H1 (cell line): ENCODE results near the gene IFT43. TPM values are rescaled to one million over a fixed set of nuclear protein-coding genes. Genes with fewer than 3 reads are reported as not detected.

Experiments used
- CTCF ChIA-PET: fragments of 300-600 bp; sonication (Branson Sonifier 250); formaldehyde crosslinking; loops from one replicate; lab custom pipeline; 2021; ENCODE audit not compliant: partially characterized antibody; lab: Charles Lee
- POLR2A ChIA-PET: fragments of 300-600 bp; sonication (Branson Sonifier 250); formaldehyde crosslinking; loops from one replicate; lab custom pipeline; 2021; ENCODE audit warnings: inconsistent platforms; ENCODE audit not compliant: partially characterized antibody; lab: Charles Lee
- DNase-seq, 2 experiments: peaks; one replicate each; pipeline versions ENCODE4 v3.0.0 to v3.0.0-alpha.2; 2010 to 2022; ENCODE audit warnings: low spot score in 2 of 2, low read depth in 1 of 2, mixed read lengths in 1 of 2
- FAIRE-seq: peaks from 2 replicates; lab custom pipeline; 2011; peaks lifted over from hg19 to GRCh38; lab: Jason Lieb, UNC
- H2AFZ ChIP-seq: 2 replicates; pipeline ENCODE4 v1.8.1; 2012; ENCODE audit warnings: low read length, inconsistent platforms
- H2AK5ac ChIP-seq: 2 replicates; pipeline ENCODE4 v1.6.1; 2013; ENCODE audit warnings: low read depth, low read length
- H2BK120ac ChIP-seq: replicated peaks from 2 replicates; pipeline ENCODE3; 2013; ENCODE audit warnings: low read depth, low read length, inconsistent platforms
- H2BK12ac ChIP-seq: 2 replicates; pipeline ENCODE4 v1.6.1; 2013; ENCODE audit warnings: low read depth, low read length
- H2BK15ac ChIP-seq: 2 replicates; pipeline ENCODE4 v1.6.1; 2013; ENCODE audit warnings: low read length
- H2BK20ac ChIP-seq: 2 replicates; pipeline ENCODE4 v1.6.1; 2013; ENCODE audit warnings: low read length
- H2BK5ac ChIP-seq: 2 replicates; pipeline ENCODE4 v1.6.1; 2013; ENCODE audit warnings: low read depth, low read length
- H3K14ac ChIP-seq: 2 replicates; pipeline ENCODE4 v1.6.1; 2013; ENCODE audit warnings: inconsistent platforms; ENCODE audit not compliant: insufficient read length
- H3K18ac ChIP-seq: 2 replicates; pipeline ENCODE4 v1.6.1; 2013; ENCODE audit warnings: low read length; ENCODE audit errors: extremely low read depth
- H3K23ac ChIP-seq: 2 replicates; pipeline ENCODE4 v1.6.1; 2013; ENCODE audit warnings: inconsistent platforms; ENCODE audit not compliant: insufficient read length
- H3K23me2 ChIP-seq: 2 replicates; pipeline ENCODE4 v1.6.1; 2013; ENCODE audit warnings: low read depth, low read length
- H3K27ac ChIP-seq: 2 replicates; pipeline ENCODE4 v1.6.1; 2011; ENCODE audit warnings: low read depth, low read length, inconsistent platforms
- H3K27me3 ChIP-seq, 4 experiments: replicated peaks in 1 of 4; 1 replicate in 1 of 4; 2 replicates in 3 of 4; pipeline versions ENCODE4 v1.6.1 to v1.8.1; 2011 to 2013; ENCODE audit warnings: low read length in 3 of 4, mild to moderate bottlenecking in 3 of 4, inconsistent platforms in 2 of 4, mixed read lengths in 2 of 4, moderate library complexity in 1 of 4; ENCODE audit not compliant: control insufficient read depth in 3 of 4, insufficient read depth in 3 of 4; ENCODE audit errors: extremely low read depth in 1 of 4
- H3K36me3 ChIP-seq, 4 experiments: 2 replicates each; pipeline versions ENCODE4 v1.6.1 to v1.8.1; 2011 to 2013; ENCODE audit warnings: mild to moderate bottlenecking in 4 of 4, low read length in 3 of 4, moderate library complexity in 2 of 4, control low read depth in 1 of 4, inconsistent platforms in 1 of 4; ENCODE audit not compliant: insufficient read depth in 4 of 4, control insufficient read depth in 2 of 4
- H3K4ac ChIP-seq: replicated peaks from 2 replicates; pipeline ENCODE3; 2013; ENCODE audit warnings: low read length, low read depth, mixed read lengths, inconsistent platforms; ENCODE audit not compliant: insufficient read length
- H3K4me1 ChIP-seq, 4 experiments: replicated peaks in 1 of 4; 1 replicate in 1 of 4; 2 replicates in 3 of 4; pipeline versions ENCODE4 v1.6.1 to v1.8.1; 2011 to 2013; ENCODE audit warnings: low read length in 3 of 4, inconsistent platforms in 2 of 4, mixed read lengths in 1 of 4; ENCODE audit not compliant: insufficient read depth in 4 of 4, control insufficient read depth in 3 of 4
- H3K4me2 ChIP-seq, 2 experiments: 2 replicates each; pipeline versions ENCODE4 v1.6.1 to v1.8.1; 2011 to 2013; ENCODE audit warnings: low read depth in 2 of 2, low read length in 2 of 2, control low read depth in 1 of 2, inconsistent platforms in 1 of 2, mild to moderate bottlenecking in 1 of 2; ENCODE audit not compliant: insufficient read depth in 1 of 2
- H3K4me3 ChIP-seq, 4 experiments: fragments of 200-600, 300-600 bp in 1 of 4; sonication (generic), shearing (Covaris generic), sonication (Bioruptor Twin) in 1 of 4; 2 replicates each; pipeline versions ENCODE4 v1.5.1 to v1.8.1; 2011 to 2016; ENCODE audit warnings: low read length in 4 of 4, low read depth in 3 of 4, control low read depth in 2 of 4, inconsistent platforms in 2 of 4, mild to moderate bottlenecking in 2 of 4, mixed read lengths in 1 of 4, moderate library complexity in 1 of 4; ENCODE audit not compliant: insufficient read depth in 2 of 4; ENCODE audit errors: extremely low read depth in 1 of 4
- H3K56ac ChIP-seq: replicated peaks from 2 replicates; pipeline ENCODE3; 2013; ENCODE audit warnings: low read depth, mild to moderate bottlenecking, mixed read lengths, low read length, inconsistent platforms; ENCODE audit not compliant: insufficient read length
- H3K79me1 ChIP-seq: 2 replicates; pipeline ENCODE4 v1.6.1; 2013; ENCODE audit warnings: low read depth, low read length, control low read depth
- H3K79me2 ChIP-seq, 2 experiments: 2 replicates each; pipeline versions ENCODE4 v1.6.1 to v1.8.1; 2012 to 2013; ENCODE audit warnings: low read length in 2 of 2, mild to moderate bottlenecking in 2 of 2, inconsistent platforms in 1 of 2; ENCODE audit not compliant: insufficient read depth in 2 of 2, control insufficient read depth in 1 of 2
- H3K9ac ChIP-seq, 4 experiments: replicated peaks in 1 of 4; 1 replicate in 1 of 4; 2 replicates in 3 of 4; pipeline versions ENCODE4 v1.6.1 to v1.8.1; 2011 to 2013; ENCODE audit warnings: low read depth in 3 of 4, low read length in 3 of 4, control low read depth in 2 of 4, mild to moderate bottlenecking in 2 of 4, moderate library complexity in 2 of 4, inconsistent platforms in 1 of 4; ENCODE audit errors: extremely low read depth in 1 of 4
- H3K9me3 ChIP-seq, 2 experiments: 2 replicates each; pipeline versions ENCODE4 v1.6.1 to v1.8.1; 2012 to 2013; ENCODE audit warnings: mild to moderate bottlenecking in 2 of 2, moderate library complexity in 2 of 2, control low read depth in 1 of 2, inconsistent platforms in 1 of 2, low read depth in 1 of 2, low read length in 1 of 2, mixed read lengths in 1 of 2; ENCODE audit not compliant: insufficient read depth in 2 of 2
- H4K20me1 ChIP-seq, 2 experiments: replicated peaks in 1 of 2; 2 replicates each; pipeline versions ENCODE3 to v1.8.1; 2011 to 2013; ENCODE audit warnings: inconsistent platforms in 2 of 2, low read length in 2 of 2, mild to moderate bottlenecking in 1 of 2; ENCODE audit not compliant: insufficient read depth in 2 of 2, control insufficient read depth in 1 of 2
- H4K5ac ChIP-seq: 2 replicates; pipeline ENCODE4 v1.6.1; 2013; ENCODE audit warnings: low read length, low read depth, mixed read lengths, inconsistent platforms; ENCODE audit not compliant: insufficient read length
- H4K8ac ChIP-seq: 2 replicates; pipeline ENCODE4 v1.8.0; 2013; ENCODE audit warnings: mild to moderate bottlenecking, moderate library complexity, low read length, inconsistent platforms; ENCODE audit not compliant: insufficient read depth; ENCODE audit errors: extremely low read depth
- H4K91ac ChIP-seq: replicated peaks from 2 replicates; pipeline ENCODE3; 2013; ENCODE audit warnings: low read length, mixed read lengths, inconsistent platforms; ENCODE audit not compliant: insufficient read length
- BRCA1 ChIP-seq: IDR thresholded peaks from 2 replicates; pipeline ENCODE4 v1.6.1; 2012; ENCODE audit warnings: low read depth, low read length, improper control_type of control experiment
- EGR1 ChIP-seq: IDR thresholded peaks from 2 replicates; pipeline ENCODE4 v1.6.1; 2011; ENCODE audit warnings: low read depth, low read length, borderline replicate concordance
- HDAC2 ChIP-seq, 2 experiments: fragments of 300-600 bp in 1 of 2; sonication (generic) in 1 of 2; IDR thresholded peaks; 2 replicates each; pipeline ENCODE4 v1.6.1; 2011 to 2012; ENCODE audit warnings: low read depth in 2 of 2, low read length in 2 of 2, mild to moderate bottlenecking in 2 of 2, moderate library complexity in 2 of 2, borderline replicate concordance in 1 of 2, inconsistent platforms in 1 of 2
- JUN ChIP-seq: IDR thresholded peaks from 2 replicates; pipeline ENCODE4 v1.6.1; 2011; ENCODE audit warnings: low read depth, mild to moderate bottlenecking, improper control_type of control experiment, low read length
- KDM4A ChIP-seq: IDR thresholded peaks from one replicate; pipeline ENCODE4 v1.7.1; 2012; ENCODE audit warnings: low read depth, mild to moderate bottlenecking, moderate library complexity, low read length, inconsistent platforms; ENCODE audit not compliant: severe bottlenecking
- KDM5A ChIP-seq: fragments of 200-600 bp; IDR thresholded peaks from 2 replicates; pipeline ENCODE4 v1.7.1; 2012; ENCODE audit warnings: mild to moderate bottlenecking, low read length, inconsistent platforms, mixed read lengths
- NANOG ChIP-seq: IDR thresholded peaks from 2 replicates; pipeline ENCODE4 v1.6.1; 2011; ENCODE audit warnings: low read length, low read depth, mild to moderate bottlenecking, inconsistent platforms; ENCODE audit not compliant: insufficient read depth, poor library complexity, severe bottlenecking
- RBBP5 ChIP-seq: IDR thresholded peaks from 2 replicates; pipeline ENCODE4 v1.7.1; 2012; ENCODE audit warnings: low read depth, mild to moderate bottlenecking, inconsistent platforms, low read length, moderate library complexity, borderline replicate concordance
- SIN3A ChIP-seq, 2 experiments: IDR thresholded peaks in 1 of 2; conservative IDR thresholded peaks in 1 of 2; 2 replicates each; pipeline ENCODE4 v1.6.1; 2011 to 2012; ENCODE audit warnings: low read length in 2 of 2, improper control_type of control experiment in 1 of 2, low read depth in 1 of 2, mild to moderate bottlenecking in 1 of 2
- WGBS, 2 experiments: shearing (Covaris generic) in 1 of 2; methylation state at CpG; one replicate each; pipeline versions ENCODE4 v1.1.6 to v1.1.7; 2013 to 2015; ENCODE audit warnings: low lambda C conversion rate in 2 of 2, mixed read lengths in 2 of 2, inconsistent platforms in 1 of 2, low coverage in 1 of 2, missing lambda C conversion rate in 1 of 2; ENCODE audit not compliant: insufficient replicate concordance in 2 of 2, insufficient coverage in 1 of 2, insufficient read length in 1 of 2; ENCODE audit errors: extremely low coverage in 1 of 2, missing lambda C conversion rate in 1 of 2; 5-methylcytosine and 5-hydroxymethylcytosine counted together
- polyA plus RNA-seq, 7 experiments: library from polyadenylated mRNA; depleted of rRNA in 3 of 7; stranded (reverse) in 5 of 7; unstranded in 2 of 7; fragments of >200 nt in 5 of 7; fragments of 200-250 nt in 2 of 7; gene quantifications; 1 replicate in 5 of 7; 2 replicates in 1 of 7; 4 replicates in 1 of 7; pipeline versions ENCODE4 v1.2.1 to v1.2.3, GENCODE V29; 2011 to 2013; ENCODE audit warnings: missing spikeins in 2 of 7, mixed read lengths in 2 of 7
- total RNA-seq: library from RNA; stranded (reverse); fragmentation: NEBNext Ultra II Directional; extraction: Animal tissue kit (Norgen Biotek cat#: 25700); gene quantifications from 2 replicates; pipeline ENCODE4 v1.2.1, GENCODE V29; 2021

IFT43 gene
- total and polyA plus RNA-seq, 2 of the 8 experiments (the other 6 are each of a cell fraction or from before 2014, with no cell fraction given), result 17.0 to 20.8 TPM

DNA sequence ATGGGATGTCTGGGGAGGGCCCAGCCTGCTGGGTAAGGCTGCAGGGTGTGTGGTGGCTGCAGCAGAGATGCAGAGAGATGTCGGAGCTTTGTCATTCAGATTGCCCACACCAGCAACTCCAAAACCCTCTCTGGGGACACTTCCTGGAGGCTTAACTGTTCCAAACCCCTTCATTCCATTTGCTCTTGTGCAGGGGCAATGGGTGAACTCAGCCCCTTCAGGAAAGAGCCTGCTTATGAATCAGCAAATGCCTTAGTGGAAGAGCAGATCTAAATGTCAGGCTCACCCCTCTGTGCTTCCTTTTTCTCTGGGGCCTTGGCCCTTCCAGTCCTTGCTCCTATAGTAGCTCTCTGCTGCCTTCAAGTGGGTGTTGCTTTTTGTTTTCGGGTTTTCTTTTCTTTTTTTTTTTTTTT, 129.5 kb downstream of the IFT43 start:
- peak overlapping the region; percentile 61; the same call in 1 of the 2 replicates for H2BK5ac ChIP-seq
- ChIA-PET POLR2A (interaction anchor here (1.9 to 2.1 kb wide), 2 partner anchors 9 to 21 kb away, joined by 5 to 9 read pairs; no protein-coding TSS in a partner anchor), CTCF (interaction anchor here (0.7 to 4.8 kb wide), 14 partner anchors 10 to 320 kb away, joined by 3 to 24 read pairs (median 4); no protein-coding TSS in a partner anchor)
- H4K8ac ChIP-seq, result no peak overlapping the region
- H3K9ac ChIP-seq, result no peak overlapping the region
- H3K4me2 ChIP-seq, result peak overlapping the region; percentile 9 to 47
- H3K79me1 ChIP-seq, result no peaks in the 10 kb centered on the region
- no peaks in the 10 kb centered on the region for H3K9me3 ChIP-seq
- no peak overlapping the region for H4K5ac ChIP-seq
- peaks cover 2% of the 10 kb centered on the region; the same call in 1 of the 2 replicates for H3K23me2 ChIP-seq
- no peaks in the 10 kb centered on the region for H4K20me1 ChIP-seq
- no peak overlapping the region for H3K27ac ChIP-seq
- H3K4ac ChIP-seq, result peak overlapping the region; percentile 69
- WGBS, 2 experiments, result 65% methylated on average over 2 of the region's 2 CpGs; no CpG with 5 or more reads in 1 of the 2 experiments
- no peak overlapping the region for H3K14ac ChIP-seq
- no peaks in the 10 kb centered on the region for H3K36me3 ChIP-seq
- peak overlapping the region; percentile 82; the same call in 1 of the 2 replicates for H2BK20ac ChIP-seq
- peak; percentile 85 for FAIRE-seq
- H2BK15ac ChIP-seq, result 0 out of 2 replicates have a peak overlapping the region, but pooled peaks have one; percentile 11
- H2BK120ac ChIP-seq, result peak overlapping the region; percentile 84
- no peaks in the 10 kb centered on the region for H3K79me2 ChIP-seq
- peak overlapping the region; percentile 54; the same call in 1 of the 2 replicates for H2AFZ ChIP-seq
- no peak overlapping the region for H3K56ac ChIP-seq
- peaks cover 21 to 39% (median 25%) of the 10 kb centered on the region in 4 experiments for H3K4me1 ChIP-seq
- peak overlapping the region; percentile 97 for H4K91ac ChIP-seq
- H3K4me3 ChIP-seq, result no peak overlapping the region
- H2AK5ac ChIP-seq, result no peak overlapping the region; the same call in 1 of the 2 replicates
- no peak overlapping the region for H3K23ac ChIP-seq
- H2BK12ac ChIP-seq, result peak overlapping the region; percentile 86; the same call in 1 of the 2 replicates
- peak overlapping the region; percentile 63 for H3K18ac ChIP-seq
- peaks cover 0 to 4% (median 3%) of the 10 kb centered on the region in 4 experiments; a peak in 2 of 7 replicates for H3K27me3 ChIP-seq
- no peak for DNase-seq
- no peak for TF ChIP-seq RBBP5
- TF ChIP-seq KDM4A, result no peak
- no peak for TF ChIP-seq JUN
- TF ChIP-seq NANOG, result no peak
- no peak for TF ChIP-seq BRCA1
- TF ChIP-seq KDM5A, result no peak
- TF ChIP-seq EGR1, result no peak
- peak in 1 of 2 experiments; percentile 38; a peak in 1 of 4 replicates for TF ChIP-seq SIN3A (conservative IDR thresholded peaks at IDR 0.05 in 1 of 2, IDR thresholded peaks at IDR 0.05 in 1 of 2; ENCODE audit: low read depth in 1 of 2, low read length in 2 of 2)
- no peak for TF ChIP-seq HDAC2 (IDR thresholded peaks at IDR 0.05; ENCODE audit: borderline replicate concordance in 1 of 2, low read depth in 2 of 2, low read length in 2 of 2)
